ENCODE measurements around the gene SLAMF9.

Gene SLAMF9

DNA sequence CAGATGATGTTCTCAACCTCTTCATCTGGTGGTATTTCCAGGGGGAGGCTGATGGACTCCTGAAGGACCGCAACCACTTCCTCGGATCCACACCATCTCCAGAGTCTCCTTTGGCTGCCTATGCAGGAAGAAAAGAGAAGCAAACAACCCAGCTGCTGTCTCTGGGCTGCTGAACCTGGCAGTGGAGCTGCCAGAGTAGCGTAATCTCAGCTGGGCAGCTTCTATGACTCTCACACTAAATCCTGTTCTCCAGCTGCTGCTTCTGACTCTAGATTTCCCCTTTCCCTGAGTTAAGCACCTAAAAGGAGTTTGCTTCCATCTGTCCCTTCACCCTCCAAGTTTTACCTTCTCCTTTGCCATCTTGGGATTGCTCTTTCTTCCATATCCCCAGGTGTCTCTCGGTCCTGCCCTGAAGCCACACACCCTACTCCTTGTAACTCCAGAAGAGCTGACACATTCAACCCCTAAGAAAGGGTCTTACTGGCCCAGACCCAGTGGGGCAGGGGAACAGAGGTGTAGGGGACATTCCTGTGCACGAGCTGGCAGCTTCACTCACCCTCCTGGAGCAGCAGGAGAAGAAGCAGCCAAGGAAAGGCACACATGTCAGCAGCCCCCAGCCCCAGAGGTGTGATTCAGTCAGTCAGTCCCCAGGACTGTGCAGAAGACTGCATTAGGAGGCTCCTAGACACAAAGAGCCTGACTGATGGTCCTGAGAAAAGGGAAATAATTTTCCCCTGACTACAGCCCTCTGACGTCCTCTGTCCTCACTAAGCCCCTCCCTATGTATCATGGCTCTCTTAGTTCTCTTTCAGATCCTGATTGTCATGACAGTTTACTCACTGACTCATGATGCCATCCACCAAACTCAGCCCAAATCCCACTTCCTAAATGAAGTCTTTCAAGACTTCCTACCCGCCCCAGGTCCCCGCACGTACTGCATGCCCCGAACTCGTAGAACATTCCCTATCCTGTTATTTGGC is at the start of gene SLAMF9:
TSS of gene SLAMF9 (minus strand) at position 702 of the 980 bp plus-strand sequence. CDS start at position 602, 100 bp downstream.
- no peak for DNase-seq

DNA sequence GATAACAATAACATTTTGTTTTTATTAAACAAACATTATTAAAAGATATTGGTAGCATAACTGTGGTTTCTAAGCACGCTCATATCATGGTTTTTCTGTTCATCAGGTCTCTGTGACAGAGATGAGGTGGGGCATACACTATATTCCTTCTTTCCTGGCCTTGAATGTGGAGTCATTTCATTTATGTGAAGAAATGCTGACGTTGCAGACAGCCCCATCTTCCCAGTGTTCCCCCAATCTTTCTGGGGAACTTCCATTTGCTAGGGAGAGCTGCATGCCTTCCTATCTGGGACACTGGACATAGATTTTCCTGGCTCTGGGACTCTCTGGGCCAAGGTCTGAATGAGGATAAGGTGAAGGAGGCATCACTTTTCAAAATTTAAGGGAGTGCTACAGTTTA is 47.4 kb upstream of the SLAMF9 start:
- no peak for DNase-seq

DNA sequence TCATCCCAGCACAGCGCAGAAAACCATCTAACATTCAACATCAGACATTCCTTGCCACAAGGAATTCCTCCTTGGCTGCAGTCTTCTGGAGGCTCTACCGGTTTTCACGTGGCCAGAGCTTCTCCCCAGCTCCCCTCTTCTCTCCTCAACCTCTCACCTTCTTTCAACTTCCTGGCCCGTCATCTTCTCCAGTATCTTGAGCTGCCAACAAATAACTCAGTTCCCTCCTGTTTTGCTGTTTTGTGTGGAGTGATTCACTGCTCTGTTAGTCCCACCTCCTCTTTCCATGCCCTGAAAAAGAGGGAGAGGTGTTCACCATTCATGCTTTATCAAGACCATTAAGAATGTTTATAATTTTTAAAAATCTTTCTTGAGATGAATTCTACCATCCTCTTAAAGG is 45.2 kb upstream of the SLAMF9 start:
- DNase-seq = no peak

DNA sequence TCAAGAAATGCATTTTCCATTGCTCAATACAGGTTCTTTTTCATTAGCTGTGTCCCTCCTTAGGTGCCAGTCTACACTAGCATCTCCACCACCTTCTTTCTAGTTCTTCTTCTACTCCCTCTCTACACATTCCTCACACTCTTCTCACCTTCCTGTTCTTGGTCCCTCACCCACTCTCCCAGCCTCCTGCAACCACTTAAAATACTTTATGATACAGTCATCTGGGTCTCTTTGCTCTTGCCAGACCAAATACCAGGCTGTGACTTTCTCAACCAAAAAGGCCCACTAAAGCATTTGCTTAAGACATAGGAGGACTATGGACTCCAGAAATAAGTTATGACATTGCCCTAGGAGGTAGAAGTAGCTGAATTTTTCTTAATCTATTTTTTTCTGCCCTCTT is 42.6 kb upstream of the SLAMF9 start:
- DNase-seq = no peak

DNA sequence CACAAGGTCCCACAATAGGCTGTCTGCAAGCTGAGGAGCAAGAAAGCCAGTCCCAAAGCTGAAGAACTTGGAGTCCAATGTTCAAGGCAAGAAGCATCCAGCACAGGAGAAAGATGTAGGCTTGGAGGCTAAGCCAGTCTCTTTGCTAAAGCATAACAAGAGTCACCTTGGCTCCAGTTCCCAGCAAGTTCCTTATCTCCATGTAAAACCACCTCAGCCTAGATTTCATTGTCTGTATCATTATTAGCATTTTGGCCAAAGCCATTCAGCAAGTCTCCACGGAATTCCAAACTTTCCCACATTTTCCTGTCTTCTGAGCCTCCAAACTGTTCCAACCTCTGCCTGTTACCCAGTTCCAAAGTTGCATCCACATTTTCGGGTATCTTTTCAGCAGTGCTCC is 40.9 kb upstream of the SLAMF9 start:
- DNase-seq = no peak

DNA sequence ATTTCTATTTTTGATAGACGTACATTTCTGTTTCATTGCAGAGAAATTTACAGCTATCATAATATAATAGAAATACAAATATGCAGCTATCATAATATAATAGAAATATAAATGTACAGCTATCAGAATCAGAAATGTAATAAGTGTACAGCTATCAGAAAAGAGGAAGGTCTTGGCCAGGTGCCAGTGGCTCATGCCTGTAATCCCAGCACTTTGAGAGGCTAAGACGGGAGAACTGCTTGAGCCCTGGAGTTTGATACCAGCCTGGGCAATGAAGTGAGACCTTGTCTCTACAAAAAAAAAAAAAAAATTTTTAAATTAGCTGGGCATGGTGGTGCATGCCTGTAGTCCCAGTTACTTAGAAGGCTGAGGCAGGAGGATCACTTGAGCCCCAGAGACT is 39.9 kb upstream of the SLAMF9 start:
- DNase-seq = no peak

DNA sequence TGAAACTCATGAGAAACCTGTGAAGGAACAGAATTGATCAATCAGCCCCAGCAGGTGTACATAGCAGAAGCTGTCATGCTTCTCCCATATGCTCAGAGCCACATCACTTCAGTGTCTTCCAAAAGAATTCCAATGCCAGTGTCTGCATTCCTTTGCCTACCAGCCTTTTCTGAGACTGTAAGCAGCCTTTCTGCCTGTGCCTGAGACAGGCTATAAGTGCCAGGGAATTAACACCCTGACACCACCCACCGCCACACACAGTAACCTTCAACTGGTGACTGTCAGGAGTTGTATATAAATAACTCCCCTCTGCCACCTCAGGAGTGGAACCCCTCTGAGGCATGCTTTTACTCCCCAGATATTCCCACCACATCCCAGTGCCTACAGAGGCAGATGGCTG is 38.1 kb upstream of the SLAMF9 start:
- DNase-seq = no peak

DNA sequence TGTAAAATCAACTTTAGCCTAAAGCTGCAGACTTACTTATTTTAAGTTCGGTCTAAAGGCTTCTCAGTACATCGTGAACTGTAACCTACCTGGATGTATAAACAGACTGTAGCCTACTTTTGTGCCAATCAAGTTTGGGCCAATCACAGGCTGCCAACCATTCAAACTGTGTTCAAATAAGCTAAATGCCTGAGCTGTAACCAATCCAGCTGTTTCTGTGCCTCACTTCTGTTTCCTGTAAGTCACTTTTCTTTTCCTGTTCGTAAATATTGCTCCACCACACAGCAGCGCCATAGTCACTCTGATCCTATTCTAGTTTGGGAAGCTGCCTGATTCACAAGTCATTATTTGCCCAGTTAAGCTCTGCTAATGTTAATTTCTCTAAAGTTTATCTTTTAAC is 37.5 kb upstream of the SLAMF9 start:
- DNase-seq = peak; percentile 12

DNA sequence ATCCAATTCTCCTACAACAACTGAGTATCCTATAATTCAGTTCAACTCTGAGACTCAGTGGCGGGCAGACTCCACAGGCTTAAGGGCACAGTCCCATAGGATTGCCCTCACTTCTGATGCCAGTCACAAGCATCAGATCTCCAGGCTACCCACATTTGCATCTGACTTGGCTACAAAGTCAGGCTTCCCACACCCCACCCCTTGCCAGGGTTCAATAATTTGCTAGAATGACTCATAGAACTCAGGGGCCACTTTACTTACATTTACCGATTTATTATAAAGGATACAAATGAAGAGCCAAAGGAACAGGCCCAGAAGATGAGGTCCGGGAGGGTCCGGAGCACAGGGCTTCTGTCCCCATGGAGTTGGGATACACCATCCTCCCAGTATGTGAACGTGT is 36.0 kb upstream of the SLAMF9 start:
- DNase-seq = no peak

DNA sequence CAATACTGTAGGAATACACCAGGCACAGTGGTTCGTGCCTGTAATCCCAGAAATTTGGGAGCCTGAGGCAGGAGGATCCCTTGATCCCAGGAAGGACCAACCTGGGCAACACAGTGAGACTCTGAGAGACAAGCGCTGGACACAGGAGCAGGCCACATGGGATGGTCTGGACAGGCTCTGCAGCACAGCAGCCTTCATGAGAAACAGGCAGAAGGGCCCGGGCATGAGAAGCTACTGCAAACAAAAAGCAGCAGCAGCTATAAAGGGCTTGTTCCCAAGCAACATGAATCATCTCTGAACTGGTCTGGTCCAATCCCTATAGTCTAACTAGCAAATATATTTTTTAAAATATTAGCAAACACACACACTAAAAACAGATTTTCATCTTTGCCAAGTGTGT is 35.5 kb upstream of the SLAMF9 start:
- DNase-seq = no peak

DNA sequence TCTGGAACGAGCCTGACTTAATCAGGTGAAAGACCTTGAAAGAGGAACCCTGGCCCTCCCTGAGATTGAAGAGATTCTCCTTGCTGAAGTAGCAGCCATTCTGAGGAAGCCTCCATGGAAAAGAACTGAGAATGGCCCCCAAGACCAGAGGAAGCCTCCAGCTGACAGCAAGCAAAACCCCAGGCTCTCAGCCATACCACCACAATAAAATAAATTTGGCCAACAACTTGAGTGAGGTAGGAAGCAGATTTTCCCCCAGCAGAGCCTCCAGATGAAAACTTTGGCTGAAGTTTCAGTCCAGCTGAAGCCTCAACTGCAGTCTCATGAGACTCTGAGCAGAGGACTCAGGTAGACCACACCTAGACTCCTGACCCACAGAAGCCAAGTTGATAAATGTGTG is 34.0 kb upstream of the SLAMF9 start:
- DNase-seq = no peak

DNA sequence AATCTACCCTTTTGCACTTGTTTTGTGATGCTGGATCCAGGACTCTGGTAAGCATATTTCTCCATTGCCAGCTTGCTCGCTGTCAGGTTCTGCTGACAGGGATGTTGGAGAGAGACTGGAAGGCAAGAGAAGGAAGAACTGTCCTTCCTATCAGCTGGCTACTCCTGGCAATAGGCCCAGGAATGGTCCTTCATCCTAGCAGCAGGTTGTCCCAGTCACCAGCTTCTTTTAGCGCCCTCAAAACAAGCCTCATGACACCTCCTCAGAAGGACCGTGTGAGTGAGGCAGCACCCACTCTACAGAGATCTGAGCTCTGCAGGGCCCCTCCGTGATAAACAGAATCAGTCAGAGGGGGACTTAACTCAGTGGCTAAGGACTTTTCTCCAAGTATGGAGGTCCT is 33.1 kb upstream of the SLAMF9 start:
- no peak for DNase-seq

DNA sequence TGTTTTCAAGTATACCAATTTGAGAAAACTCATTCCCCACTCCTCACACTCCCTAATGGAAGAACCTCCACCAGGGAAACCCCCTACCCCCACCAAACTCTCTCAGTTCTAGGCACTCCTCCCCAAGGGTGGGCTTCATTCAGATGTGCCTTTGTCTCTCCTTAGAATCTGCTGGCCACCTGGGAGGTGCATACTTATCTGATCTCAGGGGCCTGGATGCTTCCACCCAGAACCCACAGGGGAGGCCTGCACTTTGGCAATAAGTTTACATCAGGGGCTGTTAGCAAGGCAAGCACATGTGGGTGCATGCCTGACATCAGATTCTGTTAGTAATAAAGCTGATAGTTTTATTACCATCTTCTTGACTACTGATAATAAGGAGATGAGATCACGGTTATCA is 32.5 kb upstream of the SLAMF9 start:
- no peak for DNase-seq

DNA sequence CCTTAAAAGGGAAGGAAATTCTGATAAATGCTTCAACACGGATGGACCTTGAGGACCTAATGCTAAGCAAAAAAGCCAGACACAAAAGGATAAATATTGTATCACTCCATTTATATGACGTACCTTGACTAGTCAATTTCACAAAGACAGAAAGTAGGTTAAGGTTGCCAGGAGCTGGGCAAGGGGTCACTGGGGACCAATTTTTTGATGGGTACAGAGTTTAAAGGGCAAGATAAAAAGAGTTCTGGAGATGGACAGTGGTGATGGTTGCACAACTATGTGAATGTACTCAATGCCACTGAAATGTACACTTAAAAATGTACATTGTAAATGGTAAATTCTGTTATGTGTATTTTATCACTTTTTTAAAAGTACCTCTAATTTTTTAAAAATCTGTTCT is 32.1 kb upstream of the SLAMF9 start:
- DNase-seq = no peak

DNA sequence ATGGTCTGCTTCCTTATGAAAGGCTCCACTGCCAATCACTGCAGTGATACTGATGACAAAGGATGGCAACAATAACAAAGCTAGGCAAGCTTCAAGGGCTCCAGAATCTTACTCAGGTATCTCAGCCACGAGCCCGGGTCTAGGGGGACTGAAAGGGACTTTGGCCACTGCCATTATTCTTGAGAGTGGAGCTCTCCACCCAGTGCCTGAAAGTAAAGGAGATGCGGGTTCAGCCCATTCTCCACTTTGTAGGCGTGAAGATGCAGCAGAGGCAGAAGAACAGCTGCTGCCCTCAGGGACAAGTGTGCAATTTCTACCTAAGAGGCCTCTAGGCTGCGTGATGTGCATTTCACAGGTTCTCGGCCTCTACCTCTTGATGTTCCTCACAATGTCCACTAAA is 31.4 kb upstream of the SLAMF9 start:
- no peak for DNase-seq

DNA sequence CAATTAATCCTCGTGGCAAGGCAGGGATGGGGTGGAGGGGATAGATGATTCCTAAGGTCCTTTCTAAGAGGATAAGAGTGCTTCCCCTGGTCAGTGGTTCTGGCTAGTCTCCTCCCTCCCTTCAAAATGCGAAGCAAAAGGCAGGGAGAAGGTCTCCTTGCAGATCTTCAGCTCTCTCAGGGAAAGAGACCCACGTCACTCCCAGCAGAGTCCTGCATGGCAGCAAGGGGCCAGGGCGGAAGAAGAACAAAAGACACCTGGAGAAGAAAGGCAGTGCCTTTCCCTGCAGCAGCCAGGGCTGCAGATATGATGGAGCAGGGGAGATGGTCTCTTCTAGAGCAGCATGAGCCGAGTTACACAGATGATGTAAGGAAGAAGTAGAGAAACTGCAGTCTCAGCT is 29.6 kb upstream of the SLAMF9 start:
- no peak for DNase-seq

DNA sequence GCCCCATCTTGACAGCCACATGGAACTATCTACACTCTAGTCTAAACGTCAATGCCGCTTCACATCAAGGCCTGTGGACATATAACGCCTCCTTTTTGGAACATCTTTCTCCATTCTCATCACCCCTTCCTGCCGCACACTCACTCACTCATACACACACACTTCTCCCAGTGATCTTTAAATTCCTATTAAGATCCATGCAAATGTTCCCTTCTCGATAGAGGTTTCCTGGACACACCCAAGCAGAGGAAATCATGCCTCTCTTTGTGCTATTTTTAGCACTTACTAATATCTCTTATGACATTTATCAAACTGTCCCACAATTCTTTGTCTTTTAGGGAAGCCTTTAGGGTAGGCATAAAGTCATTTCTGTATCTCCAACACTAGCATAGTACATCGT is 28.2 kb upstream of the SLAMF9 start:
- no peak for DNase-seq

DNA sequence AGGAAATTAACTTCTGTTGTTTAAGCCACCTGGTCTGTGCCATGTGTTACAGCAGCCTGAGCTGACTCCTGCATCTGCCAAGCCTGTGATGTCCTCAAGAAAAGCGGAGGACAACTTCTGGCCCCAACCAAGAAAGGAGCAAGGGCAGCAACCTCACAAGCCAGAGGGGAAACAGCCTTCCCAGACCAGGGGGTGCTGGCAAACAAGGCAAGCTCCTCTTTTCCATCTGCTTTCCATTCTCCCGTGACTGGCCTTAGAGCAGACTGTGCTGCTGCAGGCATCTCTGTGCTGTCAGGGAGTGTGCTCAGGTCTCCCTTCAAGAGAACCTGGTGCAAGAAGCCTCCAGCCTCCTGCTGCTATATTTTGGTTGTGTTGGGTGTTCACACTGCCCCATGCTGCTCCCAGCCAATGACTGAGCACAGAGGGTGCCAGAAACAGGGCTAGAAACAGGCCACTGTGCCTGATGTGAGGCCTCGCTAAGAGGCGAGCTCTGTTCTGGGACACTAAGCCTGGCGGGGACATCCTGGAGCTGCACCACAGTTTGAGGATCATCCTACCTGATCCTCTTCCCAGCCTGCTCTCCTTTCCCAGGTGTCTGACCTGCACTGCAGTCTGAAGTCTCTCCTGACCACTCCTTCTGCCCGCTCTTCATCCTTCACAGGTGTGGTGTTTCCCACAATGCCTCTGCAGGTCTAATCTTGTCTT is 27.5 kb upstream of the SLAMF9 start:
- no peak for DNase-seq

DNA sequence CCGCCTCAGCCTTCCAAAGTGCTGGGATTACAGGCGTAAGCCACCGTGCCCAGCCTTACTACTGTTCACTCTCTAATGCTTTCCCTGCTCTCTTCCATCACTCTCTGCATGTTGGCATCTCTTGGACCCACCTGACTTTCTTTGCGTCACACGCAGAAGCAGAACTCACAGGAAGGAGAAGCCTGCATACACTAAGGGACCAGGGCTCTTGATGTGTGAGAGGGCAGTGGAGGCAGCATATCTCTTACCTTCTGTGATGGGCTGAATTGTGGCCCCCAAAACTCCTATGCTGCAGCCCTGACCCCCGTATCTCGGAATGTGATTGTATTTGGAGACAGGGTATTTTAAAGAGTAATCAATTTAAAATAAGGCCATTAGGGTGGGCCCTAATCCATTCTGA is 26.7 kb upstream of the SLAMF9 start:
- DNase-seq = no peak

DNA sequence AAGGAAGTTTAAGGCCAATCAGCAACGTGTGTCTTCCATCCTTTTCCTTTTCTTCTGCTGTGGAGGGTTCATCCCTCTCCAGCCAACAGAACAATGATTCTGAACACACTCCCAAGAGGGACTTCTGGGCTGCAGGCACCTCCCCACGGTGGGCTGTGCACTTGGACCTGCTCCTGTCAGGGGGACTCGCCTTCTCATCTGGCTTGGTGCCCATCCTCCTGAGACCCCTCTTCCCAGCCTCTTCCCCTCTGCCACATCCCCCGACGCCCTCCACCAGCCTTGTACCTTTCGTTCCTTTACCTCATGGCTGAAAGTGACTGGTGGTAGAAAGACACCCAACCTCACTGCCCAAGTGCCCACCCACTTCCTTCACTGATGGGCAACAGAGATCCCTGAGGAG is 26.0 kb upstream of the SLAMF9 start:
- no peak for DNase-seq

DNA sequence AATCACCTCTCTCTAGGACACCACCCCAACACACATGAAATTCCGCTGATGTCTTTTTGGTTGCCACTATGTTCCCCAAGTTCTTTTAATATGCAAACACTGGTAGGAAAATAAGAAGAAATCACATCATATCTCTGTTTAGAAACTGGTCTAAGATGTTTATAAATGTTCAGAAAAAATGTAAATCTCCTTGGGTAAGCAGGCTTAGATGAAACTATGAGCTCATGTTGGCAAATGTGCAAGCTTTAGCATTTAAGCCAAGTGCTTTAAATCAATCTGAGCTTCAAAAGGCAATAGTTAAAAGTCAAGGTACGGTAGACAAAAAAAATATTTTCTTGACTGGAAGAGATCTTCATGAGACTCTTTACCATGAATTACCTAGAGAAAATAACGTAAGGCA is 25.2 kb upstream of the SLAMF9 start:
- DNase-seq = no peak

DNA sequence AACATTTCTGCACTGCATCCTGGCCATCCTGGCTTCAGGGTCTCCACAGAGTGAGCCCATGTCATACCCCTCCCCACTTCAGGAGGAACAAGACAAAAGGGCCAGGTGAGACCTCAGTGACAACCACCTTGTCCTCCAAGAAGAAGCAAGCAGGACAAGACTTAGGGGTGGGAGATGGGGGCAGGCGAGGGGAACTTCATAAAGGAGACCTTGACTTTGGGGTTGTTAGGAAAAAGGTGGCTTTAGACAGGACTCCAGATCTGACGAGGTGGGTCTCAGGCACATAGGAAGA is 24.0 kb upstream of the SLAMF9 start:
- no peak for DNase-seq

DNA sequence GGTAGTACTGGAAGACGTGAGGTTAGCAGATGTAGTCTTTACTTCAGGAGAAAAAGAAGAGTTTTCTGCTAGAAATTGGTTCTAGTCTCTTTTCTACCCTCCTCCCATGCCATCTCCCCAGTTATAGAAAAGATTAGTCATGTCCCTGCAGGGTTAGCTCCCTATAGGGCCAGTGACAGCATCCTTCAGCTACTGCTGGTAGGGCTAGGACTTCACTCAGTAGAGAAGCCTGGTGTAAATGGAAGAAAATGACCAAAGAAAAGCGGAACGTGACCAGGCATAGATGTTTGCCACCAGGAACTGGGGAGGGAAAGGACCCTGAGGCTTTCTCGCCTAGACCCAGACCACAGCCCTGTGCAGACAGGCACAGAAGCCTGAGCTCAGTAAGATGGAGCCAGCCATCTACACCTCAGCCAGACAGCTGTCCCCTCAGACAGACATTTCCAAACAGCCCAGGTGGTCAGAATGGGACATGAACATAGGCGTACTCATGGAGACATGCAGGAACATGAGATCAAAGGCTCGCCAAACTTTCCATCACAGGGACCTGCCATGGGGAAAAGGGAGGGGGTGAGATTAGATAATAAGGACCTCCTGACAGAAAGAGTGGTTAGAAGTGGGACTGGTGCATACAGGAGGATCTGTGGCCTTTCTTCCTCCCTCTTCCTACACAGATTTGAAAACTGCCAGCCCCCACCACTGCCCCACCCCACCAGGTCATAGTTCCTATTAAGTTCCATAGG is 23.5 kb upstream of the SLAMF9 start:
- no peak for DNase-seq
